HEK293 (cell line): ENCODE measurements around the gene CDIPT.

Experiments
- CTCF ChIP-seq: fragments of 450-650 bp; formaldehyde crosslinking; IDR thresholded peaks from 2 replicates; pipeline ENCODE4 v1.5.1; 2016; ENCODE audit warnings: missing biosample characterization, missing genetic modification characterization
- PATZ1 ChIP-seq: fragments of 450-650 bp; formaldehyde crosslinking; IDR thresholded peaks from 2 replicates; pipeline ENCODE4 v1.5.1; 2016; ENCODE audit warnings: missing biosample characterization, missing genetic modification characterization
- PBX3 ChIP-seq: sonication (generic); formaldehyde crosslinking; IDR thresholded peaks from 2 replicates; pipeline ENCODE4 v1.8.1; 2022; ENCODE audit warnings: mild to moderate bottlenecking, moderate library complexity, missing genetic modification reagents
- PRDM4 ChIP-seq: fragments of 450-650 bp; formaldehyde crosslinking; IDR thresholded peaks from 2 replicates; pipeline ENCODE4 v1.5.1; 2017; ENCODE audit warnings: missing biosample characterization, missing genetic modification characterization
- TRIM28 ChIP-seq: IDR thresholded peaks from 2 replicates; pipeline ENCODE4 v1.6.1; 2011; ENCODE audit warnings: low read length, control low read depth, borderline replicate concordance
- ZBTB10 ChIP-seq: fragments of 450-650 bp; formaldehyde crosslinking; IDR thresholded peaks from 2 replicates; pipeline ENCODE4 v1.5.1; 2016; ENCODE audit warnings: missing biosample characterization, missing genetic modification characterization
- ZBTB11 ChIP-seq: fragments of 450-650 bp; formaldehyde crosslinking; conservative IDR thresholded peaks from 2 replicates; pipeline ENCODE4 v1.5.1; 2016; ENCODE audit warnings: low read depth, missing biosample characterization, missing genetic modification characterization
- ZNF10 ChIP-seq: fragments of 450-650 bp; formaldehyde crosslinking; IDR thresholded peaks from 2 replicates; pipeline ENCODE4 v1.5.1; 2017; ENCODE audit warnings: missing biosample characterization, missing genetic modification characterization
- ZNF624 ChIP-seq: fragments of 450-650 bp; formaldehyde crosslinking; IDR thresholded peaks from 2 replicates; pipeline ENCODE4 v1.5.1; 2017; ENCODE audit warnings: missing biosample characterization, missing genetic modification characterization
- ZNF837 ChIP-seq: fragments of 450-650 bp; formaldehyde crosslinking; IDR thresholded peaks from 2 replicates; pipeline ENCODE4 v1.5.1; 2016; ENCODE audit warnings: missing biosample characterization, missing genetic modification characterization

GRCh38 chr16:29811170-29811895 lies 51.7 kb downstream of the CDIPT start:
- no peak for TF ChIP-seq PRDM4
- no peak for TF ChIP-seq CTCF
- peak; percentile 61; the same call in 1 of the 2 replicates for TF ChIP-seq TRIM28
- no peak for TF ChIP-seq PBX3 (CRISPR knock-in tag)
- no peak for TF ChIP-seq ZBTB11 (tag by site-specific recombination)
- TF ChIP-seq ZNF10, result no peak
- TF ChIP-seq PATZ1 (tag by site-specific recombination), result no peak
- no peak for TF ChIP-seq ZNF624 (tag by site-specific recombination)
- TF ChIP-seq ZNF837 (tag by site-specific recombination), result no peak
- TF ChIP-seq ZBTB10 (tag by site-specific recombination), result no peak
